WERI-Rb-1 (cell line): ENCODE data around the gene CTSL.

Experiments
- DNase-seq: peaks from one replicate; pipeline ENCODE4 v3.0.0-alpha.2; 2020
- H3K27ac ChIP-seq: fragments of 250-450 bp; sonication (Bioruptor Pico); 2 replicates; pipeline ENCODE4 v1.5.1; 2020; ENCODE audit warnings: mild to moderate bottlenecking, moderate library complexity
- H3K27me3 ChIP-seq: fragments of 250-450 bp; sonication (Bioruptor Pico); 2 replicates; pipeline ENCODE4 v1.5.1; 2021; ENCODE audit warnings: mild to moderate bottlenecking, low read depth, moderate library complexity; ENCODE audit not compliant: insufficient read depth, severe bottlenecking
- H3K36me3 ChIP-seq: fragments of 250-450 bp; sonication (Bioruptor Pico); 2 replicates; pipeline ENCODE4 v1.5.1; 2020; ENCODE audit warnings: mild to moderate bottlenecking, moderate library complexity
- H3K4me3 ChIP-seq: 2 replicates; pipeline ENCODE4 v1.5.1; 2011; ENCODE audit warnings: low read depth, mild to moderate bottlenecking, control low read depth, low read length
- H3K9me3 ChIP-seq: fragments of 250-450 bp; sonication (Bioruptor Pico); 2 replicates; pipeline ENCODE4 v1.5.1; 2021; ENCODE audit warnings: mild to moderate bottlenecking, moderate library complexity; ENCODE audit not compliant: severe bottlenecking
- CTCF ChIP-seq: IDR thresholded peaks from 2 replicates; pipeline ENCODE4 v1.5.1; 2011; ENCODE audit warnings: low read depth, mild to moderate bottlenecking, control low read depth, inconsistent platforms, low read length

Gene CTSL

GRCh38 chr9:87713278-87713987, 12.5 kb upstream of the CTSL start:
- Histone ChIP-seq H3K27ac (no peak overlapping the region), H3K4me3 (peak overlapping the region; percentile 12; the same call in 1 of the 2 replicates)
- DNase-seq = peak; percentile 54

DNA sequence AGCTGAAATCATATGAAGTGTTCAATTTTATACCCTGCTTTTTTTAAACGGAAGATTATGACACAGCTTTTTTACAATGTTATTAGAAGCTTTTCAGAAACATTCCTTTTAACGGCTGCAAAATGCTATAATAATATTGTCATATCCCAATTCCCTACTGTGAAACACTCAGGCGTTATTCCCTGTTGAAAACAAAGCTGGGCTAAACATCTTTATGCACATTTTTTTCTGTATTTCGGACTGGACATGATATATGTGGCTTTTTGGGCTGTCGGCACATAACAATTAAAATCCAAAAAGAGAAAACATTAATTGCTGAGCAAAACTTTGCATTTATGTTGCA, 12.0 kb upstream of the CTSL start:
- H3K36me3 ChIP-seq = no peaks in the 10 kb centered on the region; the same call in 1 of the 2 replicates
- TF ChIP-seq CTCF = no peak
- no peaks in the 10 kb centered on the region for H3K9me3 ChIP-seq
- H3K27me3 ChIP-seq = no peaks in the 10 kb centered on the region
- H3K4me3 ChIP-seq = no peak overlapping the region
- no peak overlapping the region for H3K27ac ChIP-seq
- no peak for DNase-seq

More at GRCh38 chr9:87713278-87713987, 12.5 kb upstream of the CTSL start:
- no peaks in the 10 kb centered on the region for H3K27me3 ChIP-seq
- peak; percentile 25; the same call in 1 of the 2 replicates for TF ChIP-seq CTCF
- H3K36me3 ChIP-seq = no peaks in the 10 kb centered on the region; the same call in 1 of the 2 replicates
- H3K9me3 ChIP-seq = no peaks in the 10 kb centered on the region

- TF ChIP-seq CTCF = no peak
- Histone ChIP-seq H3K36me3 (no peaks in the 10 kb centered on the region), H3K27me3 (no peaks in the 10 kb centered on the region), H3K4me3 (no peak overlapping the region), H3K27ac (no peak overlapping the region), H3K9me3 (no peaks in the 10 kb centered on the region)
- no peak for DNase-seq
Observed at GRCh38 chr9:87714819-87715218, 11.1 kb upstream of the CTSL start.

GRCh38 chr9:87716141-87716540, 9.8 kb upstream of the CTSL start:
- TF ChIP-seq CTCF = no peak
- H3K27ac ChIP-seq = no peak overlapping the region
- H3K9me3 ChIP-seq = no peaks in the 10 kb centered on the region
- DNase-seq = no peak
- H3K36me3 ChIP-seq = no peaks in the 10 kb centered on the region
- H3K27me3 ChIP-seq = no peaks in the 10 kb centered on the region
- no peak overlapping the region for H3K4me3 ChIP-seq

- Histone ChIP-seq H3K4me3 (no peak overlapping the region), H3K27me3 (no peaks in the 10 kb centered on the region), H3K36me3 (no peaks in the 10 kb centered on the region), H3K27ac (no peak overlapping the region), H3K9me3 (no peaks in the 10 kb centered on the region)
- TF ChIP-seq CTCF = no peak
- DNase-seq = no peak
Observed at GRCh38 chr9:87717456-87717855, 8.5 kb upstream of the CTSL start.

DNA sequence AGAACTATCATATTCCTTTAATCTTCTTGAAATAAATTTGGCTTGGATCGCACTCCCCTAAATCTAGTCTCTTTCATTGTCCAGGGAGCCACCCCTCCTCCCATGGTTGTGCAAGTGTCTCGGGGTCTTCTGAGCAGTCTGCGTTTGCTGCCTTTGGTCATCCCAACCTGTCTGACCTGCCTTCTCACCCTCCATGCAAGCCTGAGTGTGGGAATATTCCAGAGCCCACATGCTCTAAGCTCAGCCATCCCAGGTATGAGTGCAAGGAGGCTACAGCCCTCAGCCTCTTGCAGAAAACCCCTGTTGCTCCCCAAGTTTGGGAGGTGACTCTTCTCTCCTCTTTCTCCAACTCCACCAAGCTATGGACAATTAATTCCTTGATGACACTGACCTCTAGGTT, 7.7 kb upstream of the CTSL start:
- Histone ChIP-seq H3K27me3 (no peaks in the 10 kb centered on the region), H3K4me3 (no peak overlapping the region), H3K9me3 (no peaks in the 10 kb centered on the region), H3K27ac (no peak overlapping the region), H3K36me3 (no peaks in the 10 kb centered on the region)
- TF ChIP-seq CTCF = no peak
- DNase-seq = no peak
